ENCODE measurements around the gene CRB2.

DNA sequence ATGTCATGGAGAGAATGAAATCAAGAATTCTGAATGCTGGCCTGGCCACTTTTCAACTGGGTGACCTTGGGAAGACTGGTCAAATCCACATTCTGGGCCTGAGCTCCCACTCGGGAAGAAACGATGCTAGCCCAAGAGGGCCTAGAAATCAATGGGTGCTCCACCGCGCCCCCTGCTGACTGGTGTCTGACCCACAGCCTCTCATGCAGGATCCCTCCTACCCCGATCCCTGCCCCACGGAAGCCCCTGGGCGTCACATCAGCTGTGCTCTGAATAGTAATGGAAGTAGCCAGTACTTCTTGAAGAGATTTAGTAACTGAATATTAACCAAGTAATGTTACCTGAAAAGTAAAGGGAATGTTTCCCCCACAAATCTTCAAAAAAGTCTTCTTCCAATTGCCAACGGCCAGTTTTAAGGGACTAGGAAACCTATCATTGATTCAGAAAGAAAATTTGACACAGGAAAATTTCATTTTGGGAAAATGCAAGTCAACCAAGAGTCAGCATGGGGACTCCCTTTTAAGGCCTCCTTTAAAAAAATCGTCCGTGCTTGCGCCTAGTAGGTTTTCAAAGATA, 43.9 kb downstream of the CRB2 start:
- TF ChIP-seq EZH2 (IDR thresholded peaks at IDR 0.05) (no peak), POLR2AphosphoS5 (IDR thresholded peaks at IDR 0.05; ENCODE audit: borderline replicate concordance, low read depth, low read length) (no peak)
